ENCODE measurements around the gene CDKAL1. TPM values are rescaled to one million over a fixed set of nuclear protein-coding genes. Genes with fewer than 3 reads are reported as not detected.

The CDKAL1 gene
- total and polyA plus RNA-seq, 3 experiments from 2014 or later: 26.7 to 30.2 (median 29.6) TPM

- peaks cover 0 to 3% (median 0%) of the 10 kb centered on the region in 5 donors for H3K9me3 Mint-ChIP-seq
- H3K4me3 ChIP-seq (ENCODE audit: low read length): no peak overlapping the region
- no peaks in the 10 kb centered on the region for H3K4me1 ChIP-seq (ENCODE audit: insufficient read depth, low read length)
- peaks cover 0 to 6% (median 5%) of the 10 kb centered on the region in 3 donors for H3K4me1 Mint-ChIP-seq
- H3K9me3 ChIP-seq (ENCODE audit: low read length): no peaks in the 10 kb centered on the region
- no peaks in the 10 kb centered on the region for H3K36me3 ChIP-seq (ENCODE audit: insufficient read depth, low read length)
- CTCF ChIA-PET: interaction anchor here (0.7 kb wide), 1 partner anchor 44 kb away, joined by 3 read pairs; no protein-coding TSS in a partner anchor
- no peak for DNase-seq
- H3K27ac Mint-ChIP-seq: no peak overlapping the region
- H3K27me3 ChIP-seq (ENCODE audit: insufficient read depth, low read length, poor library complexity, severe bottlenecking): no peaks in the 10 kb centered on the region
- H3K4me3 Mint-ChIP-seq: no peak overlapping the region
- H3K27me3 Mint-ChIP-seq: no peaks in the 10 kb centered on the region
- H3K27ac ChIP-seq (ENCODE audit: low read depth, low read length): no peak overlapping the region
- POLR2A ChIA-PET: no interaction called here
- H3K36me3 Mint-ChIP-seq: peaks cover 27 to 76% (median 58%) of the 10 kb centered on the region in 3 donors
Observed at GRCh38 chr6:21201637-21202350, 667.5 kb downstream of the CDKAL1 start.

- Histone ChIP-seq H3K4me3 (ENCODE audit: low read length) (no peak overlapping the region), H3K4me1 (ENCODE audit: insufficient read depth, low read length) (no peaks in the 10 kb centered on the region), H3K36me3 (ENCODE audit: insufficient read depth, low read length) (no peaks in the 10 kb centered on the region), H3K9me3 (ENCODE audit: low read length) (no peaks in the 10 kb centered on the region), H3K27me3 (ENCODE audit: insufficient read depth, low read length, poor library complexity, severe bottlenecking) (no peaks in the 10 kb centered on the region), H3K27ac (ENCODE audit: low read depth, low read length) (no peak overlapping the region)
- Mint-ChIP-seq H3K4me1 (peaks cover 0 to 6% (median 5%) of the 10 kb centered on the region in 3 donors), H3K9me3 (peaks cover 0 to 3% (median 0%) of the 10 kb centered on the region in 5 donors), H3K27me3 (no peaks in the 10 kb centered on the region), H3K36me3 (peaks cover 28 to 77% (median 62%) of the 10 kb centered on the region in 3 donors), H3K27ac (no peak overlapping the region), H3K4me3 (no peak overlapping the region)
- ChIA-PET CTCF (interaction anchor here (0.7 kb wide), 2 partner anchors 43 to 69 kb away, joined by 3 read pairs; no protein-coding TSS in a partner anchor), POLR2A (no interaction called here)
- DNase-seq: no peak
Observed at GRCh38 chr6:21202521-21202920, 668.3 kb downstream of the CDKAL1 start.

- H3K36me3 Mint-ChIP-seq: peaks cover 29 to 78% (median 77%) of the 10 kb centered on the region in 3 donors
- peaks cover 0 to 5% (median 0%) of the 10 kb centered on the region in 5 donors for H3K9me3 Mint-ChIP-seq
Observed at GRCh38 chr6:21204951-21205350, 670.7 kb downstream of the CDKAL1 start.

GRCh38 chr6:21208081-21208795 is 674.0 kb downstream of the CDKAL1 start:
- Mint-ChIP-seq H3K27me3 (no peaks in the 10 kb centered on the region), H3K4me3 (no peak overlapping the region), H3K4me1 (no peaks in the 10 kb centered on the region), H3K27ac (no peak overlapping the region), H3K9me3 (peaks cover 0 to 5% (median 0%) of the 10 kb centered on the region in 5 donors), H3K36me3 (peaks cover 27 to 84% (median 70%) of the 10 kb centered on the region in 3 donors)
- no peaks in the 10 kb centered on the region for H3K27me3 ChIP-seq (ENCODE audit: insufficient read depth, low read length, poor library complexity, severe bottlenecking)
- H3K4me3 ChIP-seq (ENCODE audit: low read length): no peak overlapping the region
- no peaks in the 10 kb centered on the region for H3K4me1 ChIP-seq (ENCODE audit: insufficient read depth, low read length)
- ChIA-PET CTCF (interaction anchor here (1.2 kb wide), 1 partner anchor 33 kb away, joined by 3 read pairs; no protein-coding TSS in a partner anchor), POLR2A (no interaction called here)
- no peak for DNase-seq
- no peaks in the 10 kb centered on the region for H3K9me3 ChIP-seq (ENCODE audit: low read length)
- no peaks in the 10 kb centered on the region for H3K36me3 ChIP-seq (ENCODE audit: insufficient read depth, low read length)
- no peak overlapping the region for H3K27ac ChIP-seq (ENCODE audit: low read depth, low read length)

More at GRCh38 chr6:21204951-21205350, 670.7 kb downstream of the CDKAL1 start:
- no peaks in the 10 kb centered on the region for H3K27me3 Mint-ChIP-seq
- ChIA-PET POLR2A (no interaction called here), CTCF (no interaction called here)
- H3K4me3 Mint-ChIP-seq: no peak overlapping the region
- no peak overlapping the region for H3K27ac Mint-ChIP-seq
- no peaks in the 10 kb centered on the region for H3K4me1 Mint-ChIP-seq
- no peaks in the 10 kb centered on the region for H3K27me3 ChIP-seq (ENCODE audit: insufficient read depth, low read length, poor library complexity, severe bottlenecking)
- no peaks in the 10 kb centered on the region for H3K4me1 ChIP-seq (ENCODE audit: insufficient read depth, low read length)
- DNase-seq: no peak
- H3K36me3 ChIP-seq (ENCODE audit: insufficient read depth, low read length): no peaks in the 10 kb centered on the region
- no peak overlapping the region for H3K27ac ChIP-seq (ENCODE audit: low read depth, low read length)
- no peaks in the 10 kb centered on the region for H3K9me3 ChIP-seq (ENCODE audit: low read length)
- H3K4me3 ChIP-seq (ENCODE audit: low read length): no peak overlapping the region

GRCh38 chr6:21208796-21209186 is 674.5 kb downstream of the CDKAL1 start:
- CTCF ChIA-PET: interaction anchor here (1.2 kb wide), 1 partner anchor 33 kb away, joined by 3 read pairs; no protein-coding TSS in a partner anchor
- H3K9me3 ChIP-seq (ENCODE audit: low read length): no peaks in the 10 kb centered on the region
- Mint-ChIP-seq H3K9me3 (peaks cover 0 to 5% (median 0%) of the 10 kb centered on the region in 5 donors), H3K4me1 (no peaks in the 10 kb centered on the region), H3K27me3 (no peaks in the 10 kb centered on the region), H3K27ac (no peak overlapping the region), H3K36me3 (peaks cover 29 to 86% (median 67%) of the 10 kb centered on the region in 3 donors), H3K4me3 (no peak overlapping the region)
- no peaks in the 10 kb centered on the region for H3K4me1 ChIP-seq (ENCODE audit: insufficient read depth, low read length)
- H3K27ac ChIP-seq (ENCODE audit: low read depth, low read length): no peak overlapping the region
- POLR2A ChIA-PET: no interaction called here
- DNase-seq: no peak
- no peaks in the 10 kb centered on the region for H3K27me3 ChIP-seq (ENCODE audit: insufficient read depth, low read length, poor library complexity, severe bottlenecking)
- H3K36me3 ChIP-seq (ENCODE audit: insufficient read depth, low read length): no peaks in the 10 kb centered on the region
- no peak overlapping the region for H3K4me3 ChIP-seq (ENCODE audit: low read length)

GRCh38 chr6:21213492-21213891 is 679.2 kb downstream of the CDKAL1 start:
- no peaks in the 10 kb centered on the region for H3K9me3 ChIP-seq (ENCODE audit: low read length)
- CTCF ChIA-PET: no interaction called here
- Mint-ChIP-seq H3K27ac (no peak overlapping the region), H3K9me3 (peaks cover 0 to 2% (median 0%) of the 10 kb centered on the region in 5 donors), H3K4me1 (no peaks in the 10 kb centered on the region), H3K4me3 (no peak overlapping the region), H3K36me3 (peaks cover 24 to 82% (median 44%) of the 10 kb centered on the region in 3 donors), H3K27me3 (peaks cover 0 to under 1% of the 10 kb centered on the region in 2 donors)
- POLR2A ChIA-PET: no interaction called here
- H3K27ac ChIP-seq (ENCODE audit: low read depth, low read length): no peak overlapping the region
- DNase-seq: no peak
- H3K27me3 ChIP-seq (ENCODE audit: insufficient read depth, low read length, poor library complexity, severe bottlenecking): no peaks in the 10 kb centered on the region
- no peaks in the 10 kb centered on the region for H3K36me3 ChIP-seq (ENCODE audit: insufficient read depth, low read length)
- H3K4me3 ChIP-seq (ENCODE audit: low read length): no peak overlapping the region
- H3K4me1 ChIP-seq (ENCODE audit: insufficient read depth, low read length): no peaks in the 10 kb centered on the region

GRCh38 chr6:21214738-21215448 is 680.6 kb downstream of the CDKAL1 start:
- Mint-ChIP-seq H3K27me3 (peaks cover 0 to 1% of the 10 kb centered on the region in 2 donors), H3K4me3 (no peak overlapping the region)

More at GRCh38 chr6:21214738-21215448, 680.6 kb downstream of the CDKAL1 start:
- H3K9me3 ChIP-seq (ENCODE audit: low read length): no peaks in the 10 kb centered on the region
- H3K27me3 ChIP-seq (ENCODE audit: insufficient read depth, low read length, poor library complexity, severe bottlenecking): no peaks in the 10 kb centered on the region
- no peaks in the 10 kb centered on the region for H3K36me3 ChIP-seq (ENCODE audit: insufficient read depth, low read length)
- DNase-seq: no peak
- no peak overlapping the region for H3K4me3 ChIP-seq (ENCODE audit: low read length)
- H3K4me1 ChIP-seq (ENCODE audit: insufficient read depth, low read length): no peaks in the 10 kb centered on the region
- POLR2A ChIA-PET: interaction anchor here (0.5 kb wide), 1 partner anchor 11 kb away, joined by 9 read pairs; no protein-coding TSS in a partner anchor
- Mint-ChIP-seq H3K27ac (no peak overlapping the region), H3K36me3 (peaks cover 20 to 79% (median 37%) of the 10 kb centered on the region in 3 donors), H3K4me1 (no peaks in the 10 kb centered on the region), H3K9me3 (peaks cover 0 to 2% (median 0%) of the 10 kb centered on the region in 5 donors)
- CTCF ChIA-PET: no interaction called here
- H3K27ac ChIP-seq (ENCODE audit: low read depth, low read length): no peak overlapping the region

Measured in CD8-positive, alpha-beta memory T cell (primary cell).